ENCODE results near the gene MROH8.
A peak's percentile ranks its signal among the peaks of the same experiment; 100 is the strongest.

MROH8 gene

DNA sequence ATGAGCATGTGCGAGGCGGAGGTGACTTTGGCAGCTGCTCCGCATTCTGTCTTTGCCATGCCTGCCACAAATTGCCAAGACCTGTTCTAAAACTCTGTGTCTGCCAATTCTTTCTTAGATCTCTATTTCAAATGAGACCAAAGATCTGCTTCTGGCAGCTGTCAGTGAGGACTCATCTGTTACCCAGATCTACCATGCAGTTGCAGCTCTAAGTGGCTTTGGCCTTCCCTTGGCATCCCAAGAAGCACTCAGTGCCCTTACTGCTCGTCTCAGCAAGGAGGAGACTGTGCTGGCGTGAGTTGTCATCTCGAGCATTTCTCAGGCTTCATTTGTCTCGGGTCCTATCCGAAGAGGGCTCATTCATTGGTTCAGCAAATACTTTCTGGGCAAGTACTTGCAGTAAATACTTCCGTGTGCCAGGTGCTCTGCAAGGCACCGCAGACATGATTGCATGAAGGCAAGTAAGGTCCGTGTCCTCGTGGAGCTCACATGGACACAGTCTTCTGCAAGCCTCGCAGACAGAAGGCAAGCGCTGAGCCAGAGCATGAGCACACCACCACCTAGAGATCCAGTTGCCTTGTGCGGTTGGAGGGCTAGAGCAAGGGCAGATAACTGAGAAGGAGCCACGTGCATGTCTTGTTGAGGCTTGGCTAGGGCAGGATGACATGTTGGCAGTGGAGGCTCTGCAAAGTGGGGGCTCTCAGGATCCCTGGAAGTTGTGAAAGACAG lies 19.7 kb upstream of the MROH8 start:
- no peak for DNase-seq

- peak; percentile 13 for DNase-seq
Measured at GRCh38 chr20:37194621-37195417, 15.5 kb upstream of the MROH8 start.

DNA sequence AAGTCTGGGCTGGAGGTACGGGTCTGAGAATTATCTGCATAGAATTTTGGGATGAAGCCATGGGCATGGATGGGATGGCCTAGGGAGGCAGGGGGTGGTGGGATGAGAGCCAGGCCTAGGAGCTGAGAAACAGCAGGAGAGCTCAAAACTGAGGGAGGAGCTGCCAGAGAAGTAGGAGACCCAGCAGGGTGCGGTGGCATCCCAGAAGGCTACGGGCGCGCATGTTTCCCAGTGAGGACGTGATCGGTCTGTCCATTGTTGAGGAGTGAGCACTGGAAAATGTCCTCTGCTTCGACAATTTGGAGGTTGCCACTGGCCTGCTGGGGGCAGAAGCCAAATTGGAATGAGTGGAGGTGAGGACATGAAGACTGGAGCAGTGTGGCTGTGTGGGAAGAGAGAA lies 14.5 kb upstream of the MROH8 start:
- no peak for DNase-seq

- DNase-seq = no peak
Measured at GRCh38 chr20:37193226-37193625, 13.9 kb upstream of the MROH8 start.

DNA sequence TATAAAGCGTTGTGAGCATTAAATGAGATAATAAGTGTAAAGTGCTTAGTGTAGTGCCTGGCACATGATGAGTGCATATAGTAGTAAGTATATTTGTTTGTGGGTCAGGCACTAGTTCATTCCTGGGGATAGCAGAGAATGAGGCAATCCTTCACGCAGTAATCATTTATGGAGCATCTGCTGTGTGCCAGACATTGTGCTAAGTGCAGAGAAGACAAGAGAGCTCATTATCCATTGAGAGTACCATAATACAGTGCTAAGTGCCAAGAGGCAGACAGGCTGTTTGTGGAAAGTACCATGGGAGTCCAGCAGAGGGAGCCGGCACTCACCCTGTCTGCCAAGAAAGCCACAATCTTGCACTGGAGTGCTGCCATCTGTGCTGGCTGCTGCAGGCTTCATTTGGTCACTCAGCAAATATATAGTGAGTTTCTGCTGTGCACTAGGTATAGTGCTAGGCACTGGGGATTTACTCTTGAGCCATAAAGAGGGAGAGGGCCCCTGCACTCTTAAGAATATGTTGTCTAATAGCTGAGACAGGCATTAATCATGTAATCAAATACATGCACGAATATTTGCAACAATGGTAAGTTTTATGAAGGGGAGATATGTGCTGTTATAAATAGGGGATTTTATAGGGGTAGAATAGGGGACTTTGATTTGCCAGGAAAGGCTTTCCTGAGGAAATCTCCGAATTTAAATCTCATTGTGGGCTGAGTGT lies 12.9 kb upstream of the MROH8 start:
- peak; percentile 75 for DNase-seq

- DNase-seq = no peak
Measured at GRCh38 chr20:37190354-37191112, 11.2 kb upstream of the MROH8 start.

DNA sequence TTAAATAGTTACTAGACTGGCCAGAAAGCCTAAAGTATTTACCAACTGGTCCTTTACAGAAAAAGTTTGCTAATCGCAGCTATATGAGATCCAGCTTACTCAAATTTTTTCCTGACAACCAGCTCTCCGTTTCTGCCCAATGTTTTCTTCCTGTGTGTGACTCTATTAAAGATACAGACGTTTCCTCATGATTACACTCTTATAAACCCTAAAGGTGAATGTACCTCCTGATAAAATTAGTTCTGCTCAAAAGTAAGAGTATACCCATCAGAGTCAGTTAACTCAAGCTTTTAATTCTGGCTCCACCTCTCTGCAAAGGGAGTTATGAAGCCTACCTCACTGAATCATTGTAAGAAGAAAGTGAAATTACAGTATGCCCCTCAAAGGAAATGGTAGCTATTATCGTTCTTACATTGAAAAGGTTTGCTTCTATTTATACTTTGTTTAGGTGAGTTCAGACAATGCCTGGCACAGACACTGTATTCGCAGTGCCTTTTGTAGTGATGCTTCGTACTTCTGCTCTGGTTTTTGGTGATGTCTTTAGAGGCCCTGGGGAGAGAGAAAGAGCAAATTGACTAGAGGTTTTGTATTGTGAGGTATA lies 10.2 kb upstream of the MROH8 start:
- DNase-seq = no peak

DNA sequence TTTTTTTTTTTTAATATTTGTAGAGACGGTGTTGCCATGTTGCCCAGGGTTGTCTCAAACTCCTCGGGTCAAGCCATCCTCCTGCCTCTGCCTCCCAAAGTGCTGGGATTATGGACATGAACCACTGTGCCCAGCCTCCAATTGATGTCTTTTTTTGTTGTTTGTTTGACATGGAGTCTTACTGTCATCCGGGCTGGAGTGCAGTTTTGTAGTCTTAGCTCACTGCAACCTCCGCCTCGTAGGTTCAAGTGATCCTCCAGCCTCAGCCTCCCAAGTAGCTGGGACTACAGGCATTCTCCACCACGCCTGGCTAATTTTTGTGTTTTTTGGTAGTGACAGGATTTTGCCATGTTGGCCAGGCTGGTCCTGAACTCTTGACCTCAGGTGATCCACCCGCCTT lies 9.4 kb upstream of the MROH8 start:
- DNase-seq = no peak

GRCh38 chr20:37185686-37186085 lies 6.3 kb upstream of the MROH8 start:
- no peak for DNase-seq

DNA sequence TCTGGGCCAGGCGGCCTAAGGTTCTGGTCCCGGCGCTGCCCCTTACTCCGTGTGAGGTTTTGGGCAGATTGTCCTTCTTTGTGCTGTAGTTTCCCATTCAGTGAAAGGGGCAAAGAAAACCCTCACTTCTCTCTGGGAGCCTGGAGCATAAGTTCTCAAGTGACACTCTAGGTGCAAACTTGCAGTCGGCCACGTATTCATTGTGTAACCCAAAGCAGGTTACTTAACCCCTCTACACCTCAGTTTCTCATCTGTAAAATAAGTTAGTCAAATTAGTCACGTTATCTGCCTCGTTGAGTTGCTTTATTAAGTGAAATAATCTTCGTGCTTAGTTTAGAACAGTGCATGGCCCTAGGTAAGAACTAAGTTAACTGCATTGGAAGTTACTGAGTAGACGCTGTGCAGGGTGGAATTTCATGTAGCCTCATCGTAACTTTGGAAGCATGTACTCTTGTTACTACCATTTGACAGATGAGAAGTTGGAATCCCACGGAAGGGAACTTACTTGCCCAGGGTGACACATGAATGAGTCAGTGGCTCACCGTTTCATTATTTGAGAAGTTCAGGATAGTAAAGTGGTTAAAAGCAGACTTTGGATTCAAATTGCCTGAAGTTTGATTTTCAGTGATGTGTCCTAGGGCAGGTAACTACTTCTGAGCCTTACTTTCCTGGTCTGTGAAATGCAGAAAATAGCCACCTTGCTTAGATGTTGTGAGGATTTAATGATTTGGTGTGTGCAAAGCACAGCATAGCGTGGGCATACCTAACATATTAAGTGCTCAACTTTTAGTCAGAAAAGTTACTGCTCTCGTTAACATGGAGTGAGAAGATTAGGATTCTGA lies 556 bp upstream of the MROH8 start:
- no peak for DNase-seq

DNA sequence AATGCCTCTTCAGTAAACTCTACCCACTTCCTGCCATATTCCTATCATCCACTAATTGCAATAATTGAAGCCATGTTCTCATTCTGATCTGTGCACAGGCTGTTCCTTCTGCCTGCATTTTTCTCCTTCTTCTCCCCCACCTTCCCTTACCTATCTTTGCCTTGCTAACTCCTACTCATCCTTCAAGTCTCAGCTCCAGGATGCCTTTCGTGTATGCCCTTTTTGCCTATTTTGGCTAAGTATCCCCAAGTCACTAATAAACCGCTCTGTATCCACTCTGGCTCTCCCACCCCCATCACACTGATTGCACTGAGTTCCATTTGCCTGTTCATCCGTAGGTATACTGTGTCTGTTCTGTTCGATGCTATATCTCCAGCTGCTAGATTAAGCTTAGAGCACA lies 6.5 kb downstream of the MROH8 start:
- DNase-seq = no peak

- DNase-seq = no peak
Measured at GRCh38 chr20:37166867-37167266, 12.5 kb downstream of the MROH8 start.

DNA sequence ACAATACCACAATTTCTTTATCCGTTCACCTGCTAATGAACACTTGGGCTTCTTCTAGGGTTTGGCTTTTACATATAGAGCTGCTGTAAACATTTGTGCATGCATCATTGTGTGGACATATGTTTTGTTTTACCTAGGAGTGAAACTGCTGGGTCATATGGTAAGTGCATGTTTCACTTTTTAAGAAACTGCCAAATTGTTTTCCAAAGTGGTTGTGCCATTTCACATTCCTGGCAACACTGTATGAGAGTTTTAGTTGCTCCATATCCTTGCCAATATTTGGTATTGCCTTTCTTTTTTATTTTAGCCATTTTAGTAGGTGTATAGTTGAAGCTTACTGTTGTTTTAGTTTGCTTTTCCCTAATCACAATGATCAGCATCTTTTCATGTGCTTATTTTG lies 14.3 kb downstream of the MROH8 start:
- DNase-seq = no peak

DNA sequence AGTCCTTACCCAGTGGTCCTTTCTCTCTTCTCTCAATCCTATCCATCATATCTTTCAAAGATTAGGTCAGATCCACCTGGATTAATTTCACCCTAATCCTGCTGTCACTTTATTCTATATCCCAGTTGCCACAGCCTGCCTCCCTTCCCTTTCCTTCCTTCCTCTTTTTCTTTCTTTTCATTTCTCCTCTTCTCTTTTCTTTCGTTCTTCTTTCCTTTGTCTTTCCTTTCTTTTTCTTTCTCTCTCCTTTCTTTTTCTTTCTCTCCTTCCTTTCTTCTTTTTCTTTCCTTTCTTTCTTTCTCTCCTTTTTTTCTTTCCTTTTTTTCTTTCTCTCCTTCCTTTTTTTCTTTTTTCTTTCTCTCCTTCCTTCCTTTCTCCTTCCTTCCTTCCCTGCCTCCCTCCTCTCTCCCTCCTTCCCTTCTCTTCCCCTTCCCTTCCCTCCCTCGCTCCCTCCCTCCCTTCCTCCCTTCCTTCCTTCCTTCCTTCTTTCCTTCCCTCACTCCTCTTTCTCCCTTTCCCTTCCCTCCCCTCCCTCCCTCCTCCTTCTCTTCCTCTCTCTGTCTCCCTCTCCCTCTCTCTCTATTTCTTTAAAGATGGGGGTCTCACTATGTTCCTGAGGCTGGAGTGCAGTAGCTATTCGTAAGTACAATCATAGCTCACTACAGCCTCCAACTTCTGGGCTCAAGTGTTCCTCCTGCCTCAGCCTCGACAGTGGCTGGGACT lies 15.4 kb downstream of the MROH8 start:
- DNase-seq = no peak

- no peak for DNase-seq
Measured at GRCh38 chr20:37162646-37163045, 16.7 kb downstream of the MROH8 start.

DNA sequence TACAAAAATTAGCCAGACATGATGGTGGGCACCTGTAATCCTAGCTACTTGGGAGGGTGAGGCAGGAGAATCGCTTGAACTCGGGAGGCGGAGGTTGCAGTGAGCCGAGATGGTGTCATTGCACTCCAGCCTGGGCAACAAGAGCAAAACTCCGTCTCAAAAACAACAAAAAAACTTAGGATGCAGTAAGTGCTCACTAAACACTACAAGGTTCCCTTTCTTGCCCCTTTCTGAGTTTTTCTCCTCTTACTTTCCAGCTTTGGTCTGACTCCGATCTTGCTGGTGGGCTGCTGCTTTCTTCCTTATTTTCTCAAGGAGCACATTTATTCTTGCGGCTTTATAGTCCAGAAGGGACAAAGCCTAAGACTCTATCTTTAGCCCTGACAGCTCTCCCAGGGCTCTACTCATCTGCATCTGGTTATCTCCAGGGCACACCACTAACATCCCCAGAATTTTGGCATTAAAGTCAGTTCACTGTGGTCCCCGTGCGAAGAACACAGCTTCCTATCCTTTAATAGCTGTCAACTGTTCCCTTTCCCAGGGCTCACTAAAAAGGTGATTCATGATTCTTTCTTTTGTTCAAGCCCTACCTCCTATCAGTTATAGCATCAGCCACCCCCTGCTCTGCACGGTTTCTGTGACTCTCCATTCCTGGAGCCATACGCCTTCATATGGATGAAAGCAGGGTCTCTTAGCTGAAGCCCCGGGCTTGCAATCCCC lies 17.4 kb downstream of the MROH8 start:
- no peak for DNase-seq

GRCh38 chr20:37160683-37161082 lies 18.7 kb downstream of the MROH8 start:
- no peak for DNase-seq

DNA sequence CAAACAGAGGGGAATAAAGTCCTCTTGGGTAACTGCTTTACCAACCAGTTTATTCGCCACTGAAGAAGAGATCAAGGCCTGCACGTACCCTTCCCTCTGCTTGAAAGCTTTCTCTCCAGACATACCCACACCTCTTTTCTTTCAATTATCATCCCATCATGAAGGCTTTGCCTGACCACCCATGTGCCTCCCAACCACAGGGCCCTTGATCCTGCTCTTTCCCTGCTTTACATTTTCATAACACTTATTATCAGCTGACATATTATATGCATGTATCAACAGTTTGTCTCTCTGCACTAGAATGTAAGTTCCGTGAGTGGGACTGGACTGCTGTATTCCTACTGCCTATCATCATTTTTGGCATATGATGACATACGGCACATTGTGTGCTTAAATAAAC lies 21.1 kb downstream of the MROH8 start:
- DNase-seq = no peak

- no peak for DNase-seq
Measured at GRCh38 chr20:37155987-37156386, 23.4 kb downstream of the MROH8 start.

- no peak for DNase-seq
Measured at GRCh38 chr20:37154684-37155298, 24.6 kb downstream of the MROH8 start.

All from CD4-positive, alpha-beta T cell treated with Interleukin-12 subunit alpha and Interleukin-12 subunit beta, for 1 hour (primary cell).